A549 (cell line): ENCODE data around the gene SERTAD4. TPM values are rescaled to one million over a fixed set of nuclear protein-coding genes. Genes with fewer than 3 reads are reported as not detected.

Experiments used
- ATAC-seq, 2 experiments: fragments of 200-7000 bp in 1 of 2; fragments of >200 bp in 1 of 2; cut with Nextera tagmentation in 1 of 2; cut with Tn5 transposase in 1 of 2; 3 replicates each; pipeline versions ENCODE4 v1.8.0 to v1.9.1; 2018 to 2020; ENCODE audit warnings: mild to moderate bottlenecking in 1 of 2, moderate library complexity in 1 of 2
- CTCF ChIA-PET: fragments of 300-600 bp; sonication (Branson Sonifier 250); formaldehyde crosslinking; extraction: SDS; loops from one replicate; lab custom pipeline; 2021; ENCODE audit warnings: antibody characterized with exemption, inconsistent platforms; lab: Yijun Ruan, JAX
- POLR2A ChIA-PET: fragments of 350-600 bp; formaldehyde crosslinking; extraction: SDS; loops from one replicate; lab custom pipeline; 2021; ENCODE audit warnings: antibody characterized with exemption, inconsistent platforms; lab: Yijun Ruan, JAX
- DNase-seq, 2 experiments: peaks; one replicate each; pipeline versions ENCODE4 v3.0.0 to v3.0.0-alpha.2; 2011 to 2016; ENCODE audit warnings: low read depth in 1 of 2, low spot score in 1 of 2
- FAIRE-seq: peaks from 2 replicates; lab custom pipeline; 2011; peaks lifted over from hg19 to GRCh38; lab: Jason Lieb, UNC
- H3K27ac ChIP-seq, 2 experiments: fragments of >200 bp; sonication (Bioruptor Twin); formaldehyde crosslinking; 3 replicates each; pipeline ENCODE4 v1.5.1; 2016 to 2017
- H3K4me1 ChIP-seq: fragments of >200 bp; sonication (Bioruptor Twin); formaldehyde crosslinking; 3 replicates; pipeline ENCODE4 v1.6.1; 2016
- H3K4me2 ChIP-seq: fragments of >200 bp; sonication (Bioruptor Twin); formaldehyde crosslinking; 3 replicates; pipeline ENCODE4 v1.6.1; 2016
- H3K4me3 ChIP-seq: fragments of >200 bp; sonication (Bioruptor Twin); formaldehyde crosslinking; 3 replicates; pipeline ENCODE4 v1.5.1; 2016
- H3K9me3 ChIP-seq: fragments of >200 bp; sonication (Bioruptor Twin); formaldehyde crosslinking; 3 replicates; pipeline ENCODE4 v1.6.1; 2016
- BHLHE40 ChIP-seq: IDR thresholded peaks from 2 replicates; pipeline ENCODE4 v1.6.1; 2012; ENCODE audit warnings: low read depth, low read length, inconsistent platforms
- CHD2 ChIP-seq: fragments of 150-350 bp; IDR thresholded peaks from 2 replicates; pipeline ENCODE4 v1.6.1; 2014; ENCODE audit warnings: low read length; ENCODE audit not compliant: partially characterized antibody
- E2F6 ChIP-seq: IDR thresholded peaks from 2 replicates; pipeline ENCODE4 v1.6.1; 2012; ENCODE audit warnings: low read depth, borderline replicate concordance
- EHF ChIP-seq: fragments of 250-450 bp; sonication (Bioruptor Pico); IDR thresholded peaks from 2 replicates; pipeline ENCODE4 v1.5.0; 2020; ENCODE audit warnings: mild to moderate bottlenecking
- FOSB ChIP-seq: fragments of 250-450 bp; sonication (Bioruptor Pico); IDR thresholded peaks from 2 replicates; pipeline ENCODE4 v1.5.0; 2020; ENCODE audit warnings: mild to moderate bottlenecking, moderate library complexity
- FOXS1 ChIP-seq: fragments of 250-450 bp; sonication (Bioruptor Pico); IDR thresholded peaks from 2 replicates; pipeline ENCODE4 v1.5.0; 2020; ENCODE audit warnings: mild to moderate bottlenecking, moderate library complexity
- HES2 ChIP-seq: fragments of >200 bp; sonication (Bioruptor Twin); formaldehyde crosslinking; IDR thresholded peaks from 2 replicates; pipeline ENCODE4 v1.6.1; 2016
- HMGXB4 ChIP-seq: fragments of 250-450 bp; sonication (Bioruptor Pico); IDR thresholded peaks from 2 replicates; pipeline ENCODE4 v1.5.0; 2021; ENCODE audit warnings: mild to moderate bottlenecking, moderate library complexity, borderline replicate concordance
- HOXA7 ChIP-seq: fragments of 250-450 bp; sonication (Bioruptor Pico); IDR thresholded peaks from 2 replicates; pipeline ENCODE4 v1.5.0; 2020; ENCODE audit warnings: mild to moderate bottlenecking, moderate library complexity
- JUNB ChIP-seq: fragments of >200 bp; sonication (Bioruptor Twin); formaldehyde crosslinking; IDR thresholded peaks from 2 replicates; pipeline ENCODE4 v1.6.1; 2016
- MAFK ChIP-seq: fragments of 450-650 bp; IDR thresholded peaks from 2 replicates; pipeline ENCODE4 v1.6.1; 2014; ENCODE audit not compliant: partially characterized antibody
- MAX ChIP-seq: IDR thresholded peaks from 2 replicates; pipeline ENCODE4 v1.6.1; 2012
- MAZ ChIP-seq: fragments of 150-350 bp; IDR thresholded peaks from 2 replicates; pipeline ENCODE4 v1.6.1; 2014; ENCODE audit warnings: antibody characterized with exemption, low read depth, low read length, borderline replicate concordance
- MYC ChIP-seq: IDR thresholded peaks from 2 replicates; pipeline ENCODE4 v1.6.1; 2012; ENCODE audit warnings: mild to moderate bottlenecking, inconsistent platforms, low read length, improper control_type of control experiment, borderline replicate concordance
- NPAS2 ChIP-seq: fragments of 250-450 bp; sonication (Bioruptor Pico); IDR thresholded peaks from 2 replicates; pipeline ENCODE4 v1.8.0; 2022; ENCODE audit warnings: mild to moderate bottlenecking, moderate library complexity, borderline replicate concordance
- PHF8 ChIP-seq: fragments of 200-600 bp; sonication (generic); IDR thresholded peaks from 2 replicates; pipeline ENCODE4 v1.6.1; 2016; ENCODE audit warnings: low read depth, mild to moderate bottlenecking, antibody characterized with exemption, moderate library complexity, borderline replicate concordance
- POLR2A ChIP-seq: IDR thresholded peaks from 2 replicates; pipeline ENCODE4 v1.6.1; 2012; ENCODE audit warnings: mild to moderate bottlenecking, low read length
- POLR2AphosphoS2 ChIP-seq: conservative IDR thresholded peaks from 2 replicates; pipeline ENCODE4 v1.6.1; 2012; ENCODE audit warnings: low read length, improper control_type of control experiment, inconsistent platforms
- RARB ChIP-seq: fragments of 250-450 bp; sonication (Bioruptor Pico); IDR thresholded peaks from 2 replicates; pipeline ENCODE4 v1.8.0; 2021; ENCODE audit warnings: mild to moderate bottlenecking, moderate library complexity
- RNF2 ChIP-seq: fragments of 200-600 bp; sonication (generic); IDR thresholded peaks from 2 replicates; pipeline ENCODE4 v1.6.1; 2016; ENCODE audit warnings: low read depth, mild to moderate bottlenecking, antibody characterized with exemption, moderate library complexity, borderline replicate concordance
- SMC3 ChIP-seq: fragments of >200 bp; sonication (Bioruptor Twin); formaldehyde crosslinking; IDR thresholded peaks from 3 replicates; pipeline ENCODE4 v1.6.1; 2018; ENCODE audit warnings: inconsistent platforms
- SREBF2 ChIP-seq: fragments of 450-650 bp; IDR thresholded peaks from 2 replicates; pipeline ENCODE4 v1.6.1; 2014; ENCODE audit warnings: mild to moderate bottlenecking, moderate library complexity
- TP53 ChIP-seq: fragments of 250-450 bp; sonication (Bioruptor Pico); IDR thresholded peaks from 2 replicates; pipeline ENCODE4 v1.5.0; 2021; ENCODE audit warnings: mild to moderate bottlenecking, moderate library complexity
- WGBS: methylation state at CpG from one replicate; pipeline ENCODE4 v1.1.6; 2017; ENCODE audit errors: missing lambda C conversion rate; 5-methylcytosine and 5-hydroxymethylcytosine counted together
- polyA plus RNA-seq, 4 experiments: library from polyadenylated mRNA; depleted of rRNA in 3 of 4; stranded (reverse); fragments of >200 nt; fragmentation: RNase III in 1 of 4; extraction: RNeasy Plus Mini Kit Qiagen cat#74134 plus additional on column Dnase treatment in 1 of 4; gene quantifications; 2 replicates in 3 of 4; 3 replicates in 1 of 4; pipeline ENCODE4 v1.2.3, GENCODE V29; 2011 to 2017

Gene SERTAD4
- polyA plus RNA-seq, 2 of the 4 experiments (the other 2 are of a cell fraction), result 0.62 to 0.71 TPM

GRCh38 chr1:210214573-210215409 is 17.8 kb upstream of the SERTAD4 start:
- no peak for DNase-seq
- no peak for TF ChIP-seq SMC3
- TF ChIP-seq TP53 (CRISPR knock-in tag), result no peak
- TF ChIP-seq MAX, result no peak
- TF ChIP-seq FOXS1 (CRISPR knock-in tag), result no peak
- TF ChIP-seq RNF2, result no peak
- TF ChIP-seq POLR2A, result no peak
- no peak for TF ChIP-seq EHF
- no peak for TF ChIP-seq PHF8
- TF ChIP-seq, all 56 proteins: peak for 0
- FAIRE-seq (no peak), ATAC-seq (no peak)
- POLR2A ChIA-PET, result no interaction called here
- CTCF ChIA-PET, result interaction anchor here (1.1 kb wide), 1 partner anchor 11 kb away, joined by 3 read pairs; no protein-coding TSS in a partner anchor
- no peak overlapping the region for H3K4me3 ChIP-seq
- no peak overlapping the region for H3K4me2 ChIP-seq
- no peaks in the 10 kb centered on the region for H3K4me1 ChIP-seq
- 52% methylated on average over 4 of the region's 4 CpGs for WGBS
- H3K9me3 ChIP-seq, result no peaks in the 10 kb centered on the region
- H3K27ac ChIP-seq, result no peak overlapping the region

- ATAC-seq, result no peak
- no peak overlapping the region for H3K4me2 ChIP-seq
- H3K27ac ChIP-seq, result no peak overlapping the region
- TF ChIP-seq JUNB (no peak), E2F6 (no peak), POLR2AphosphoS2 (no peak), RARB (CRISPR knock-in tag) (no peak), SREBF2 (no peak), HOXA7 (CRISPR knock-in tag) (no peak), NPAS2 (CRISPR knock-in tag) (no peak), FOSB (CRISPR knock-in tag) (no peak), EHF (no peak), HES2 (no peak), MAFK (no peak), TP53 (CRISPR knock-in tag) (no peak), CHD2 (no peak), HMGXB4 (CRISPR knock-in tag) (no peak), MAZ (no peak), POLR2A (no peak), MYC (no peak), BHLHE40 (no peak)
- ChIA-PET CTCF (no interaction called here), POLR2A (no interaction called here)
- H3K9me3 ChIP-seq, result no peaks in the 10 kb centered on the region
- DNase-seq, result no peak
- FAIRE-seq, result no peak
- 64% methylated on average over 5 of the region's 5 CpGs for WGBS
- H3K4me3 ChIP-seq, result no peak overlapping the region
- no peaks in the 10 kb centered on the region for H3K4me1 ChIP-seq
Measured at GRCh38 chr1:210217482-210217881, 15.1 kb upstream of the SERTAD4 start.
